GM10266 (cell line): ENCODE results near the gene PTPN22.

Experiments
- DNase-seq: peaks from one replicate; pipeline ENCODE4 v3.0.0; 2012; ENCODE audit errors: extremely low spot score
- CTCF ChIP-seq: IDR thresholded peaks from 2 replicates; pipeline ENCODE4 v1.5.1; 2012; ENCODE audit warnings: mild to moderate bottlenecking, low read depth; ENCODE audit not compliant: control insufficient read depth, insufficient read depth; ENCODE audit errors: missing control alignments

PTPN22 gene

GRCh38 chr1:113887402-113888175 is 16.1 kb upstream of the PTPN22 start, which contains the start of gene BCL2L15:
BCL2L15 (minus strand) TSS chr1:113887581; CDS start chr1:113887375, 206 bp downstream.
- TF ChIP-seq CTCF, result no peak
- DNase-seq, result no peak

DNA sequence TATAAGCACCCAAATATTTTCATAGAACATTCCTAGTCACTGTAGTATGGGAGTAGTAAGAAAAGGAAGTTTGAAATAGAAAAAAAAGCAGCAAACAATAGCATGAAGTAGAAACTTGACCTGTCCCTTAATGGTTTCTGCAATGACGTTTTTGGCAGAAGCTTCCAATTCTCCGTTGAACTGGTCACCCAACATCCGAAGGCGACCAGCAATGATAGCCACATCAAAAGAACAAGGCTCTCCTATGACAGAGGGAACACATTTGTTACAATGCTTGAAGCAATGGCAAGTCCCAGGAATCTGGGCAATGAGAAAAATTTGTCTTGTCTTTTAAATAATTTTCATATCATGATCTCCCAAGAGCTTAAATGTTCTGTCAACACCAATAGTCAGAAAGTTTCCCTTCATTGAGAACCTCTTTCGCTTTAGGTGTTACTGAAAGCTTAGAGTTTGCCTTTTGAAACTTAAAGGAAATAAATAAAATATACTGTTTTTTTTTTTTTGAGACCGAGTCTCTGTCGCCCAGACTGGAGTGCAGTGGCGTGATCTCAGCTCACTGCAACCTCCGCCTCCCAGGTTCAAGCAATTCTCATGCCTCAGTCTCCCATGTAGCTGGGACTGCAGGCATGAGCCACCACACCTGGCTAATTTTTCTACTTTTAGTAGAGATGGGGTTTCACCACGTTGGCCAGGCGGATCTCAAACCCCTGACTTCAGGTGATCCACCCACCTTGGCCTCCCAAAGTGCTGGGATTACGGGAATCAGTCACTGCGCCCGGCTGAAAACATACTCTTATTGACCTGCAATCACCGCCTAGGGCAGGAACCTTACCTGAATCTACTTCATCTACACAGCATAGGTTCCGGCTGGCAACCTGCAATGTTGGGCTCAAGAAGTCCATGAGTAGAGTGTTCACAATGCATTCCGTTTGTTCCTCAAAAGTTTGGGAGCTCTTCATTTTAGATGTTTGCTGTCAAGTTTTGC is 15.2 kb upstream of the PTPN22 start:
- no peak for TF ChIP-seq CTCF

DNA sequence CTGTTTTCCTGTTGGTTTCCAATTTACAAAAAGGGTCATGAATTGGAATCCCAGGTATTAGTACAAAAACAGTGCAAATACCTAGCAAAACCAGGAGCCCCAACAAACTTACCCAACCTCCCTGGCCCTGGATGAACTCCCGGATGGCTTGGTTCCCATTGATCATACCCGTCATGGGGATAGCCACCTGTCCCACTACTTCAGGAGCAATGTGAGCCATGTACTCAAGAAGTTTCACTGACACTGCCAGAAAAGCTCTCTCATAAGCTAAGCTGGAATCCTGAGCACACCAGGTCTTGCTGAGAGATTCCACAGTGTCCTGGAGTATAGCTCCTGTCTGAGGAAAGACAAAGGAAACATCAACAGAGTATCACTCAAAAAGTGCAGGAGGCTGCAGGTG is 10.1 kb upstream of the PTPN22 start:
- no peak for DNase-seq
- TF ChIP-seq CTCF, result no peak

More for the DNA sequence above, 15.2 kb upstream of the PTPN22 start:
- no peak for DNase-seq

- DNase-seq, result no peak
- no peak for TF ChIP-seq CTCF
Observed at GRCh38 chr1:113879739-113880038, 8.2 kb upstream of the PTPN22 start.

GRCh38 chr1:113876176-113876575 is 4.7 kb upstream of the PTPN22 start:
- no peak for TF ChIP-seq CTCF
- no peak for DNase-seq

- TF ChIP-seq CTCF, result no peak
- no peak for DNase-seq
Observed at GRCh38 chr1:113875714-113876113, 4.2 kb upstream of the PTPN22 start.
